IPS-15b (cell line): ENCODE results near the gene WNK4.
"Not testable (repeated sequence)": the region's sequence is repeated elsewhere in the genome, so short reads cannot be mapped to it uniquely, and the experiment has no call there.

Source experiments
- H3K27me3 ChIP-seq: one replicate; pipeline ENCODE4 v1.6.1; 2013; ENCODE audit warnings: low read length; ENCODE audit not compliant: control insufficient read depth, insufficient read depth
- H3K36me3 ChIP-seq: one replicate; pipeline ENCODE4 v1.6.1; 2013; ENCODE audit warnings: low read length; ENCODE audit not compliant: control insufficient read depth, insufficient read depth
- H3K4me1 ChIP-seq: one replicate; pipeline ENCODE4 v1.6.1; 2013; ENCODE audit warnings: mild to moderate bottlenecking, low read length; ENCODE audit not compliant: control insufficient read depth, insufficient read depth
- H3K4me3 ChIP-seq: one replicate; pipeline ENCODE4 v1.5.1; 2013; ENCODE audit warnings: low read depth, low read length
- H3K9ac ChIP-seq: one replicate; pipeline ENCODE4 v1.6.1; 2013; ENCODE audit warnings: low read depth, mild to moderate bottlenecking, low read length
- H3K9me3 ChIP-seq: one replicate; pipeline ENCODE4 v1.6.1; 2013; ENCODE audit warnings: mild to moderate bottlenecking, low read length; ENCODE audit not compliant: control insufficient read depth, insufficient read depth

Gene WNK4

GRCh38 chr17:42779936-42780850 is at the start of gene WNK4:
TSS of gene WNK4 (plus strand) at chr17:42780610. CDS start at chr17:42780699, 89 bp downstream.
- peak within 1 kb of the TSS; percentile 77 for H3K4me3 ChIP-seq
- H3K9ac ChIP-seq, result peak within 1 kb of the TSS; percentile 73
- H3K36me3 ChIP-seq, result peaks cover 12% of the 10 kb centered on the region
- no peaks in the 10 kb centered on the region for H3K9me3 ChIP-seq
- peaks cover 31% of the 10 kb centered on the region for H3K27me3 ChIP-seq
- H3K4me1 ChIP-seq, result peaks cover 9% of the 10 kb centered on the region

- H3K9ac ChIP-seq, result no peak overlapping the region
- peaks cover 11% of the 10 kb centered on the region for H3K4me1 ChIP-seq
- peaks cover 7% of the 10 kb centered on the region for H3K27me3 ChIP-seq
- no peaks in the 10 kb centered on the region for H3K36me3 ChIP-seq
- no peaks in the 10 kb centered on the region for H3K9me3 ChIP-seq
- H3K4me3 ChIP-seq, result no peak overlapping the region
These were observed 39.7 kb upstream of the WNK4 start for GRCh38 chr17:42740699-42741098.

DNA sequence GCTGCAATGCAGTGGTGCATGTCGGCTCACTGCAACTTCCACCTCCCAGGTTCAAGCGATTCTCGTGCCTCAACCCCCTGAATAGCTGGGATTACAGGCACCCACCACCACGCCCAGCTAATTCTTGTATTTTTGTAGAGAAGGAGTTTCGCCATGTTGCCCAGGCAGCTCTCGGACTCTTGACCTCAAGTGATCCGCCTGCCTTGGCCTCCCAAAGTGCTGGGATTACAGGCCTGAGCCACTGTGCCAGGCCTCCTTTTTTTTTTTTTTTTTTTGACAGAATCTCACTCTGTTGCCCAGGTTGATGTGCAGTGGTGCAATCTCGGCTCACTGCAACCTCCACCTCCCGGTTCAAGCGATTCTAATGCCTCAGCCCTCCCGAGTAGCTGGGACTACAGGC is 37.5 kb upstream of the WNK4 start:
- H3K9ac ChIP-seq, H3K4me3 ChIP-seq: not testable (repeated sequence)

DNA sequence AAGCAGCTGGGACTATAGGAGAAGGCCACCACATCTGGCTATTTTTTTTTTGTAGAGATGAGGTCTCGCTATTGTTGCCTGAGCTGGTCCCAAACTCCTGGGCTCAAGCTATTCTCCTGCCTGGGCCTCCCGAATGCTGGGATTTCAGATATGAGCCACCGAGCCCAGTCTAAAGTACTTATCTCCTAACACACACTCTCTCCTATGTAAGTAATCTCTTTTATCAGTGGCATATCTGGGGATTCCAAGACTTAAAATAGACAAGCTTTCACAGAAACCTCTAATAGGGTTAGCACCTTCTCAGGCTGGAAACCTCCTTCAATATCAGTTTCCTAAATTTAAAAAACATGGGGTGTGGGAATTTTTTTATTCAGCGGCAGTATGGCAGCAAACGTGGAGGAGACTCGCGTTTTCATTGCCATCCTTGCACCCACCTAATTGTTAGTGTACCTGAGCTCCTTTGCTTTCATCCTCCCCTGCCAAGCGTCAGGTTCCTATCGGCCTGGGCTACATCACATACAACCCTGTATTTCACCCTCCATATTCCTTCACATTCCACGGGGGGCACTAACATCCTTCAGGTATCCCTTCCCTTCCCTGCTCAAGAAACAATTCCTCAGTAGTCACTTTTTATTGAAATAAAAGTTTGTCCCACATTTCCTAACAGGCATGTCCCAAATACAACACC is 36.7 kb upstream of the WNK4 start:
- H3K36me3 ChIP-seq, result no peaks in the 10 kb centered on the region

More for the DNA sequence above, 37.5 kb upstream of the WNK4 start:
- H3K4me1 ChIP-seq, result peaks cover 11% of the 10 kb centered on the region
- not testable (repeated sequence) for H3K36me3 ChIP-seq, H3K9me3 ChIP-seq
- peaks cover 16% of the 10 kb centered on the region for H3K27me3 ChIP-seq

DNA sequence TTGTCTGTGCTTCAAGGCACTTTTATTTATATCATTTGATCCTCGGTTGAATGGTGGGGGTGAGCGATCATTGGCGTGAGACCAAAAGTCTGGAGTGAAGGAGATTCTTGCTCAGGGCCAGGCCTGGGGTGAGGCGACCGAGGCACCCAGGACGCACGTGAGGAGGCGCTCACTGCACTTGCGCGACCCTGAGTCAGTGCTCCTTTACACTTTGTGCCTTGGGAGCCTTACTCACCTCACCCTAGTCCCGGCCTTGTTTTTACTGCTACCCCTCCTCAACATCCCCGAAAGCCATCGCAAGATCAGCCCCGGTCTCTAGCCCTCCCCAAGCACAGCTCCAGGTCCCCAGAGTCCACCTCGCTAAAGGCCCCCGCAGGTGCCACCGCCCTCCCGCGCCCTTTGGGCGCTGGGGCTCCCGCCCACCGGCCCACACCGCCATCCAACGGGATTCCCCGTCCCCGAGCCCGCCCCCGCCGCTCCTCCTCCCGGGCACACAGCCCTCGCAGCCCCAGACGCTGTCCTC is 36.1 kb upstream of the WNK4 start:
- Histone ChIP-seq H3K9ac (peak overlapping the region; percentile 66), H3K4me1 (peaks cover 19% of the 10 kb centered on the region), H3K36me3 (no peaks in the 10 kb centered on the region), H3K9me3 (no peaks in the 10 kb centered on the region), H3K27me3 (peaks cover 16% of the 10 kb centered on the region), H3K4me3 (peak overlapping the region; percentile 91)

More for the DNA sequence above, 36.7 kb upstream of the WNK4 start:
- Histone ChIP-seq H3K27me3 (peaks cover 16% of the 10 kb centered on the region), H3K4me3 (peak overlapping the region; percentile 91), H3K4me1 (peaks cover 13% of the 10 kb centered on the region), H3K9ac (peak overlapping the region; percentile 66), H3K9me3 (no peaks in the 10 kb centered on the region)

GRCh38 chr17:42744806-42745617 is 35.4 kb upstream of the WNK4 start, which contains the start of gene EZH1:
TSS of gene EZH1 (minus strand) at chr17:42745040. CDS start at chr17:42728941, 16,099 bp downstream.
- H3K4me1 ChIP-seq, result peaks cover 21% of the 10 kb centered on the region
- H3K36me3 ChIP-seq, result no peaks in the 10 kb centered on the region
- H3K4me3 ChIP-seq, result peak within 1 kb of the TSS; percentile 91
- H3K9ac ChIP-seq, result peak within 1 kb of the TSS; percentile 66
- no peaks in the 10 kb centered on the region for H3K9me3 ChIP-seq
- H3K27me3 ChIP-seq, result peaks cover 16% of the 10 kb centered on the region

GRCh38 chr17:42748202-42748907 is 32.1 kb upstream of the WNK4 start:
- H3K36me3 ChIP-seq, result no peaks in the 10 kb centered on the region
- no peak overlapping the region for H3K4me3 ChIP-seq
- H3K9me3 ChIP-seq, result no peaks in the 10 kb centered on the region
- no peak overlapping the region for H3K9ac ChIP-seq
- H3K27me3 ChIP-seq, result peaks cover 16% of the 10 kb centered on the region
- peaks cover 17% of the 10 kb centered on the region for H3K4me1 ChIP-seq

- H3K4me3 ChIP-seq, result no peak overlapping the region
- H3K4me1 ChIP-seq, result peaks cover 10% of the 10 kb centered on the region
- H3K9ac ChIP-seq, result no peak overlapping the region
- no peaks in the 10 kb centered on the region for H3K36me3 ChIP-seq
- peaks cover 16% of the 10 kb centered on the region for H3K27me3 ChIP-seq
- H3K9me3 ChIP-seq, result no peaks in the 10 kb centered on the region
These were observed 31.3 kb upstream of the WNK4 start for GRCh38 chr17:42748908-42749798.

DNA sequence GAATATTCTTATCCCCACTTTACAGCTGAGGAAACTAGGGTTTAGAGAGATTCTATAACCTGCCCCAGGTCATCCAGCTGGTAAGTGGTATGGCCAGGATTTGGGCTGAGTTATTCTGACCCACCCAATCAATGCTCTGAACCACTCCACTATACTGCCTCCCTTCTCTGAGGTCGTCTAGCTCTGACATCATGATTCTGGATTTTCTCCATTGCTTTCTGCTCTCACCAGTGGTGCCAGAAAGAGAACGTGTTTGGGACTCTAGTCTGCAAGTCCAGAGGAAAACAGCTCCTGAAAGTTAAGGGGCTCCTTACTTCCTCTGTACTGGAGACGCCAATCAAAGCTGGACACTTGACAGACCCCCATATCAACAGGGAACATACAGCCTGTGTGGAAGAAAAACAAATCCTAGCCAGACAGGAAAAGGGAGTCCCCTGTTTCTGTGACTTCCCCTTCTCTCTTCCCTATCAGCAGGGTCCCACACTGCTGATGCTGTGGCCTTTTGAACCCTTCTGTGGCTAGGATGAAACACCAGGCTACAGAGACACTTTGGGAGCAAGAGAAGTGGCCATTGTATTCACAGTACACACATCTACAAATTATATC is 29.6 kb upstream of the WNK4 start:
- no peaks in the 10 kb centered on the region for H3K9me3 ChIP-seq
- no peaks in the 10 kb centered on the region for H3K36me3 ChIP-seq
- no peak overlapping the region for H3K9ac ChIP-seq
- peaks cover 10% of the 10 kb centered on the region for H3K4me1 ChIP-seq
- H3K4me3 ChIP-seq, result no peak overlapping the region
- H3K27me3 ChIP-seq, result peaks cover 8% of the 10 kb centered on the region

GRCh38 chr17:42751628-42752027 is 28.8 kb upstream of the WNK4 start:
- peaks cover under 1% of the 10 kb centered on the region for H3K27me3 ChIP-seq
- H3K36me3 ChIP-seq, result no peaks in the 10 kb centered on the region
- peaks cover 10% of the 10 kb centered on the region for H3K4me1 ChIP-seq
- H3K4me3 ChIP-seq, result no peak overlapping the region
- no peak overlapping the region for H3K9ac ChIP-seq
- no peaks in the 10 kb centered on the region for H3K9me3 ChIP-seq
